Panc1 (cell line): ENCODE results near the gene UBE2M. TPM values are rescaled to one million over a fixed set of nuclear protein-coding genes. Genes with fewer than 3 reads are reported as not detected.

Source experiments
- ATAC-seq: fragments of 200-7000 bp; cut with Tn5 transposase; 2 replicates; pipeline ENCODE4 v1.9.1; 2020; ENCODE audit warnings: mild to moderate bottlenecking, moderate library complexity
- BruUV-seq: library from RNA; stranded (reverse); fragments of 400-500 nt; replicated peaks from 2 replicates; lab custom pipeline; 2021; lab: Mats Ljungman, UMichigan
- CTCF ChIA-PET: fragments of 300-600 bp; sonication (Branson Sonifier 250); formaldehyde crosslinking; loops from one replicate; lab custom pipeline; 2022; ENCODE audit warnings: antibody characterized with exemption; lab: Charles Lee
- POLR2A ChIA-PET: fragments of 300-600 bp; sonication (Branson Sonifier 250); formaldehyde crosslinking; loops from one replicate; lab custom pipeline; 2022; ENCODE audit warnings: antibody characterized with exemption; lab: Charles Lee
- DNase-seq: peaks from one replicate; pipeline ENCODE4 v3.0.0-alpha.2; 2010; ENCODE audit warnings: low read depth, low spot score
- H3K27ac ChIP-seq: 2 replicates; pipeline ENCODE4 v1.5.1; 2011; ENCODE audit warnings: mild to moderate bottlenecking, low read length, inconsistent platforms
- H3K27me3 ChIP-seq: fragments of 200-500 bp; sonication (Bioruptor generic); 2 replicates; pipeline ENCODE4 v1.6.0; 2014; ENCODE audit warnings: low read length, inconsistent platforms; ENCODE audit not compliant: control insufficient read depth, insufficient read depth
- H3K36me3 ChIP-seq: fragments of 200-500 bp; sonication (Bioruptor generic); 2 replicates; pipeline ENCODE4 v1.5.1; 2014; ENCODE audit warnings: inconsistent platforms, mild to moderate bottlenecking, low read length, moderate library complexity; ENCODE audit not compliant: control insufficient read depth, insufficient read depth
- H3K4me1 ChIP-seq: 2 replicates; pipeline ENCODE4 v1.5.1; 2011; ENCODE audit warnings: inconsistent platforms, mild to moderate bottlenecking, low read length, moderate library complexity; ENCODE audit not compliant: control insufficient read depth, insufficient read depth
- H3K4me3 ChIP-seq, 2 experiments: 2 replicates each; pipeline ENCODE4 v1.5.1; 2011 to 2012; ENCODE audit warnings: low read depth in 2 of 2, low read length in 2 of 2, mild to moderate bottlenecking in 2 of 2, inconsistent platforms in 1 of 2, moderate library complexity in 1 of 2
- H3K9me3 ChIP-seq: fragments of 200-500 bp; sonication (Bioruptor generic); 2 replicates; pipeline ENCODE4 v1.5.1; 2014; ENCODE audit warnings: low read depth, mild to moderate bottlenecking, inconsistent platforms, low read length, moderate library complexity; ENCODE audit not compliant: control insufficient read depth, insufficient read depth
- POLR2AphosphoS5 ChIP-seq: IDR thresholded peaks from 2 replicates; pipeline ENCODE4 v1.6.1; 2012; ENCODE audit warnings: mild to moderate bottlenecking, low read depth, low read length, moderate library complexity
- SIN3A ChIP-seq: IDR thresholded peaks from 2 replicates; pipeline ENCODE4 v1.6.1; 2012; ENCODE audit warnings: low read depth, mild to moderate bottlenecking, low read length, moderate library complexity, borderline replicate concordance; ENCODE audit not compliant: insufficient read depth
- TCF7L2 ChIP-seq: IDR thresholded peaks from 2 replicates; pipeline ENCODE4 v1.6.1; 2011; ENCODE audit warnings: mild to moderate bottlenecking, low read depth, low read length, inconsistent platforms
- in situ Hi-C: cut with HindIII; loops from 2 replicates; pipeline ENCODE4 v1.10.0; 2016; ENCODE audit warnings: low sequenced_read_pairs, low pct_unique_long_range_greater_than_20kb
- intact Hi-C: fragments of 100-400 bp; cut with micrococcal nuclease; formaldehyde crosslinking; loops from one replicate; pipeline ENCODE4 v1.10.0; 2022; ENCODE audit not compliant: unreplicated experiment
- total RNA-seq: library from RNA; stranded (reverse); gene quantifications from one replicate; pipeline ENCODE4 v1.2.1, GENCODE V29; 2021; ENCODE audit not compliant: unreplicated experiment
- TF ChIP-seq, protein P1 (sequence below): fragments of 450-650 bp; IDR thresholded peaks from 2 replicates; pipeline ENCODE4 v1.5.1; 2017; ENCODE audit warnings: mild to moderate bottlenecking
- TF ChIP-seq, protein P2 (sequence below), 2 experiments: IDR thresholded peaks; 2 replicates each; pipeline ENCODE4 v1.6.1; 2011 to 2012; ENCODE audit warnings: low read depth in 2 of 2, control low read depth in 1 of 2, low read length in 1 of 2, mild to moderate bottlenecking in 1 of 2, moderate library complexity in 1 of 2; ENCODE audit not compliant: insufficient read depth in 1 of 2

UBE2M gene
- total RNA-seq, 1 experiment from 2014 or later = 189 TPM

DNA sequence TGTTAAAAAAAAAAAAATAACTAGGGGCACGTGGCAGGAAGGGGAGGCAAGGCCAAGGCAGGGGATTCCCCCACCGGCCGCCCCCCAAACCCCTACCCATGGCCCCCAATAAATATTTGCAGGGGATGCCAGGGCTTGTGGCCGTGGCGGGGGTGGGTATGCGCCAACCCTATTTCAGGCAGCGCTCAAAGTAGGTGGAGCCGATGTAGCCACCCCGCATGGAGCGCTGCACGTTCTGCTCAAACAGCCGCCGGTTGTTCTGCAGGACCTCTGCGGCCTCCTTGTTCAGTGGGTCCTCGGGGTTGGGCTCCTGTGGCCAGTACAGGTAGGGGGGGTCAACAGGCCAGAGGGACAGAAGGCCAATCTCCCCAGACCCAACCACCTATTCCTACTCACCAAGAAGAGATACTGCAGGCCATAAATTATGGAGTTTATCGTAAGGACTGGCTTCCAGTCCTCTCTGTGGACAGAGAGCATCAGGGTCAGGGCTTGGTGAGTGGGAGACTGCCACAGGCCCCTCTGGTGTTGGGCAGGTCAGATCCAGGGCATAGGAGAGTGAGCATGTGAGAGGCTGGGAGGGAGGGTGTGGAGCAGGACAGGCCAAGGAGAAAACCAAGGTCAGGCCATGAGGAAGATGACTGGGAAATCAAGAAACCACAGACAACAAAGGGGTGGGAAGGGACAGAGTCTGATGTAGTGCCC, 2.3 kb downstream of the UBE2M start:
- in situ Hi-C loops = no loop called here
- intact Hi-C loops = loop anchor here (1.0 kb wide), 1 partner anchor 37 kb away; the partner anchor contains the start of gene ZBTB45
- H3K36me3 ChIP-seq = peaks cover 3% of the 10 kb centered on the region; the same call in 1 of the 2 replicates

DNA sequence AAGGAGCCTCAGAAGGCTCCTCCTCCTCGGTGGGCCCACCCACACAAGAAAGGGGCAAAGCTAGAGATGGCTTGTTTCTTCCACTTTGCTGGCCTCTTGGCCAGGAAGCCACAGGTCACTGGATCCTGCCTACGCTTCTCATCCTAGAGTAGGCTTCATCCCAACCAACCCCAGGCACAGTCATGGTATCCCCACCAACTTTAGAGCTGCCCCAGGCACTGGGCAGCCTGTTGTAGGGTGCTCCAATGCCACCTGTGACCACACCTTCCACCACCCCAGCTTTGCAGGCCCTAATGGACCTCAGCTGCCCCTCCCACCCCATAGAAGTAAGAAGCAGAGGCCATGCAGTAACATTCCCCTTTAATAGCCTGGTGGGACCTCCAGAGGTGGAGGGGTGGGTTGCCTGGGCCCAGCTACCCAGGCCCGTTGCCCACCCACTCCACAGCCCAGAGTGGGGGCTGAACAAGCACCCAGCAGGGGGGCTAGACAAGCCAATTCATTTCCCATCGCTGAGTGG, 3.0 kb downstream of the UBE2M start:
- no peak for ATAC-seq

More for the DNA sequence above, 2.3 kb downstream of the UBE2M start:
- ChIA-PET CTCF (no interaction called here), POLR2A (no interaction called here)
- no peak for TF ChIP-seq SIN3A
- TF ChIP-seq POLR2AphosphoS5 = no peak
- no peak for TF ChIP-seq TCF7L2
- H3K9me3 ChIP-seq = no peaks in the 10 kb centered on the region
- no peak overlapping the region for H3K4me3 ChIP-seq
- DNase-seq (no peak), ATAC-seq (no peak)
- peaks cover 42% of the 10 kb centered on the region for H3K4me1 ChIP-seq
- no TSS peak for BruUV-seq
- H3K27ac ChIP-seq = peak overlapping the region; percentile 84
- H3K27me3 ChIP-seq = no peaks in the 10 kb centered on the region

More for the DNA sequence above, 3.0 kb downstream of the UBE2M start:
- Histone ChIP-seq H3K4me3 (peak overlapping the region; percentile 61 to 94), H3K27ac (peak overlapping the region; percentile 98), H3K9me3 (no peaks in the 10 kb centered on the region), H3K27me3 (no peaks in the 10 kb centered on the region), H3K36me3 (peaks cover 7% of the 10 kb centered on the region; the same call in 1 of the 2 replicates), H3K4me1 (peaks cover 38% of the 10 kb centered on the region)
- no peak for DNase-seq
- BruUV-seq = no TSS peak
- ChIA-PET POLR2A (interaction anchor here (0.7 to 1.5 kb wide), 2 partner anchors 12 to 35 kb away, joined by 3 to 5 read pairs; partner anchors contain the start of gene TRIM28), CTCF (interaction anchor here (0.5 to 2.1 kb wide), 2 partner anchors 35 to 45 kb away, joined by 4 to 7 read pairs; partner anchors contain the start of gene ZBTB45)
- TF ChIP-seq, protein P1, sequence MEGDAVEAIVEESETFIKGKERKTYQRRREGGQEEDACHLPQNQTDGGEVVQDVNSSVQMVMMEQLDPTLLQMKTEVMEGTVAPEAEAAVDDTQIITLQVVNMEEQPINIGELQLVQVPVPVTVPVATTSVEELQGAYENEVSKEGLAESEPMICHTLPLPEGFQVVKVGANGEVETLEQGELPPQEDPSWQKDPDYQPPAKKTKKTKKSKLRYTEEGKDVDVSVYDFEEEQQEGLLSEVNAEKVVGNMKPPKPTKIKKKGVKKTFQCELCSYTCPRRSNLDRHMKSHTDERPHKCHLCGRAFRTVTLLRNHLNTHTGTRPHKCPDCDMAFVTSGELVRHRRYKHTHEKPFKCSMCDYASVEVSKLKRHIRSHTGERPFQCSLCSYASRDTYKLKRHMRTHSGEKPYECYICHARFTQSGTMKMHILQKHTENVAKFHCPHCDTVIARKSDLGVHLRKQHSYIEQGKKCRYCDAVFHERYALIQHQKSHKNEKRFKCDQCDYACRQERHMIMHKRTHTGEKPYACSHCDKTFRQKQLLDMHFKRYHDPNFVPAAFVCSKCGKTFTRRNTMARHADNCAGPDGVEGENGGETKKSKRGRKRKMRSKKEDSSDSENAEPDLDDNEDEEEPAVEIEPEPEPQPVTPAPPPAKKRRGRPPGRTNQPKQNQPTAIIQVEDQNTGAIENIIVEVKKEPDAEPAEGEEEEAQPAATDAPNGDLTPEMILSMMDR = no peak
- TF ChIP-seq POLR2AphosphoS5 (no peak), SIN3A (no peak), TCF7L2 (no peak)
- TF ChIP-seq, protein P2, sequence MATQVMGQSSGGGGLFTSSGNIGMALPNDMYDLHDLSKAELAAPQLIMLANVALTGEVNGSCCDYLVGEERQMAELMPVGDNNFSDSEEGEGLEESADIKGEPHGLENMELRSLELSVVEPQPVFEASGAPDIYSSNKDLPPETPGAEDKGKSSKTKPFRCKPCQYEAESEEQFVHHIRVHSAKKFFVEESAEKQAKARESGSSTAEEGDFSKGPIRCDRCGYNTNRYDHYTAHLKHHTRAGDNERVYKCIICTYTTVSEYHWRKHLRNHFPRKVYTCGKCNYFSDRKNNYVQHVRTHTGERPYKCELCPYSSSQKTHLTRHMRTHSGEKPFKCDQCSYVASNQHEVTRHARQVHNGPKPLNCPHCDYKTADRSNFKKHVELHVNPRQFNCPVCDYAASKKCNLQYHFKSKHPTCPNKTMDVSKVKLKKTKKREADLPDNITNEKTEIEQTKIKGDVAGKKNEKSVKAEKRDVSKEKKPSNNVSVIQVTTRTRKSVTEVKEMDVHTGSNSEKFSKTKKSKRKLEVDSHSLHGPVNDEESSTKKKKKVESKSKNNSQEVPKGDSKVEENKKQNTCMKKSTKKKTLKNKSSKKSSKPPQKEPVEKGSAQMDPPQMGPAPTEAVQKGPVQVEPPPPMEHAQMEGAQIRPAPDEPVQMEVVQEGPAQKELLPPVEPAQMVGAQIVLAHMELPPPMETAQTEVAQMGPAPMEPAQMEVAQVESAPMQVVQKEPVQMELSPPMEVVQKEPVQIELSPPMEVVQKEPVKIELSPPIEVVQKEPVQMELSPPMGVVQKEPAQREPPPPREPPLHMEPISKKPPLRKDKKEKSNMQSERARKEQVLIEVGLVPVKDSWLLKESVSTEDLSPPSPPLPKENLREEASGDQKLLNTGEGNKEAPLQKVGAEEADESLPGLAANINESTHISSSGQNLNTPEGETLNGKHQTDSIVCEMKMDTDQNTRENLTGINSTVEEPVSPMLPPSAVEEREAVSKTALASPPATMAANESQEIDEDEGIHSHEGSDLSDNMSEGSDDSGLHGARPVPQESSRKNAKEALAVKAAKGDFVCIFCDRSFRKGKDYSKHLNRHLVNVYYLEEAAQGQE (IDR thresholded peaks at IDR 0.05; ENCODE audit: insufficient read depth in 1 of 2, low read depth in 2 of 2, low read length in 1 of 2) = no peak
- intact Hi-C loops (loop anchor here (1.0 kb wide), 1 partner anchor 36 kb away; the partner anchor contains the start of gene ZBTB45), in situ Hi-C loops (no loop called here)
